ENCODE data around the gene HNF4A.
"Not testable (repeated sequence)": the region's sequence is repeated elsewhere in the genome, so short reads cannot be mapped to it uniquely, and the experiment has no call there.

Gene HNF4A

GRCh38 chr20:44324343-44324742, 31.2 kb upstream of the HNF4A start:
- H3K4me3 ChIP-seq (ENCODE audit: low read depth, low read length), result no peak overlapping the region
- TF ChIP-seq, protein P1, sequence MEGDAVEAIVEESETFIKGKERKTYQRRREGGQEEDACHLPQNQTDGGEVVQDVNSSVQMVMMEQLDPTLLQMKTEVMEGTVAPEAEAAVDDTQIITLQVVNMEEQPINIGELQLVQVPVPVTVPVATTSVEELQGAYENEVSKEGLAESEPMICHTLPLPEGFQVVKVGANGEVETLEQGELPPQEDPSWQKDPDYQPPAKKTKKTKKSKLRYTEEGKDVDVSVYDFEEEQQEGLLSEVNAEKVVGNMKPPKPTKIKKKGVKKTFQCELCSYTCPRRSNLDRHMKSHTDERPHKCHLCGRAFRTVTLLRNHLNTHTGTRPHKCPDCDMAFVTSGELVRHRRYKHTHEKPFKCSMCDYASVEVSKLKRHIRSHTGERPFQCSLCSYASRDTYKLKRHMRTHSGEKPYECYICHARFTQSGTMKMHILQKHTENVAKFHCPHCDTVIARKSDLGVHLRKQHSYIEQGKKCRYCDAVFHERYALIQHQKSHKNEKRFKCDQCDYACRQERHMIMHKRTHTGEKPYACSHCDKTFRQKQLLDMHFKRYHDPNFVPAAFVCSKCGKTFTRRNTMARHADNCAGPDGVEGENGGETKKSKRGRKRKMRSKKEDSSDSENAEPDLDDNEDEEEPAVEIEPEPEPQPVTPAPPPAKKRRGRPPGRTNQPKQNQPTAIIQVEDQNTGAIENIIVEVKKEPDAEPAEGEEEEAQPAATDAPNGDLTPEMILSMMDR (IDR thresholded peaks at IDR 0.05; ENCODE audit: borderline replicate concordance, insufficient read depth, low read depth, low read length), result no peak

GRCh38 chr20:44326391-44327159, 28.9 kb upstream of the HNF4A start:
- TF ChIP-seq, protein P1 (IDR thresholded peaks at IDR 0.05; ENCODE audit: borderline replicate concordance, insufficient read depth, low read depth, low read length), result 0 out of 2 replicates have a peak, but pooled peaks have one; percentile 15
- no peak overlapping the region for H3K4me3 ChIP-seq (ENCODE audit: low read depth, low read length)

DNA sequence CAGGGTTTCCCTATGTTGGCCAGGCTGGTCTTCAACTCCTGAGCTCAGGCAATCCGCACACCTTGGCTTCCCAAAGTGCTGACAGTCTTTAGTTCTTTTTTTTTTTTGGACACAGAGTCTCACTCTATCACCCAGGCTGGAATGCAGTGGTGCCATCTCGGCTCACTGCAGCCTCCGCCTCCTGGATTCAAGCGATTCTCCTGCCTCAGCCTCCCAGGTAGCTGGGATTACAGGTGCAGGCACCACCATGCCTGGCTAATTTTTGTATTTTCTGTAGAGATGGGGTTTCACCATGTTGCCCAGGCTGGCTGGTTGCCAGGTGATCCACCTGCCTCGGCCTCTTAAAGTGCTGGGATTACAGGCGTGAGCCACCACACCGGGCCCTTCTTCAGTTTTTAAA, 27.8 kb upstream of the HNF4A start:
- H3K4me3 ChIP-seq (ENCODE audit: low read depth, low read length), result not testable (repeated sequence)

GRCh38 chr20:44328428-44328827, 27.1 kb upstream of the HNF4A start:
- TF ChIP-seq, protein P1 (IDR thresholded peaks at IDR 0.05; ENCODE audit: borderline replicate concordance, insufficient read depth, low read depth, low read length), result no peak
- H3K4me3 ChIP-seq (ENCODE audit: low read depth, low read length), result no peak overlapping the region

DNA sequence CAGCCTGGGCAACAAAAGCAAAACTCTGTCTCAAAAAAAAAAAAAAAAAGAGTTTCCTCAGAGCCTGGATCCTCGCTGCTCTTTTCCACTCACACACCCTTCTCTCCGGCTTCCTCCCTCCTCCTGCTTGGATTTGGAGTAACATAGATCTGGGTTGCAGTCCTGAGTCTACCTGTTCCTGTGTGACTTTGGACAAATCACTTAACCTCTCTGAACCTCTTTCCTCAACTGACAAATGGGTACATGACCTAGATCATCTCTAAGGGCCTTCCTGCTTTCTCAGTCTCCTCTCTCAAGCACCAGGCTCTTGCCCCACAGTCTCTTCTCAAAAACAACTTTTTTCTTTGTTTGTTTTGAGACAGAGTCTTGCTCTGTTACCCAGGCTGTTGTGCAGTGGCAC, 24.3 kb upstream of the HNF4A start:
- no peak overlapping the region for H3K4me3 ChIP-seq (ENCODE audit: low read depth, low read length)
- TF ChIP-seq, protein P1 (IDR thresholded peaks at IDR 0.05; ENCODE audit: borderline replicate concordance, insufficient read depth, low read depth, low read length), result no peak

DNA sequence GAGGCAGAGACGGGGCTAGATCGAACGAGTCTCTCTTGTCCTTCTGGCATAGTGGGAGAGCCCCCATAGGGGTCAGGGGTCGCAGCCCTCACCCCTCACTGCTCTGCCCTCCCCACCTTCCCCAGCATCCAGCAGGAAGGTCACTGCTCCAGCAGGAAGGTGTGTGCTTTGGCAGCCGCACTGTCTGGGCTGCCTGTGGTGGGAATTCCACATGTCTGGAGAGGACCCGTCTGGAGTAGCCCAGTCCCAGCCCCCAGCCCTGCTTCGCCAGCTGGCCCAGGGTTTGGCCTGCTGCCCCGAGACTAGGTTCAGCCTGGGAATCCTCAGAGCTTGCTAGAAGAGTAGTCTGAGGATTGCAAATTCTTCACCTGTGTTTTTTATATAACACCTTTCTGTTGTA, 21.2 kb upstream of the HNF4A start:
- no peak overlapping the region for H3K4me3 ChIP-seq (ENCODE audit: low read depth, low read length)
- TF ChIP-seq, protein P1 (IDR thresholded peaks at IDR 0.05; ENCODE audit: borderline replicate concordance, insufficient read depth, low read depth, low read length), result no peak

GRCh38 chr20:44334709-44335108, 20.8 kb upstream of the HNF4A start:
- H3K4me3 ChIP-seq (ENCODE audit: low read depth, low read length), result no peak overlapping the region
- TF ChIP-seq, protein P1 (IDR thresholded peaks at IDR 0.05; ENCODE audit: borderline replicate concordance, insufficient read depth, low read depth, low read length), result no peak

Data from GM12875 (cell line).